GM12892 (cell line): Measurements from ENCODE around the gene TBC1D25.

ENCODE experiments used
- DNase-seq: peaks from one replicate; pipeline ENCODE4 v3.0.0; 2011; ENCODE audit not compliant: insufficient read length
- FAIRE-seq: peaks from 2 replicates; lab custom pipeline; 2011; peaks lifted over from hg19 to GRCh38; lab: Jason Lieb, UNC
- POLR2A ChIP-seq: IDR thresholded peaks from 2 replicates; pipeline ENCODE4 v1.6.1; 2011; ENCODE audit warnings: low read depth, low read length, control low read depth
- POLR2AphosphoS5 ChIP-seq: IDR thresholded peaks from 2 replicates; pipeline ENCODE4 v1.6.1; 2011; ENCODE audit warnings: low read depth, low read length, control low read depth
- TAF1 ChIP-seq: IDR thresholded peaks from 2 replicates; pipeline ENCODE4 v1.6.1; 2011; ENCODE audit warnings: low read depth, mild to moderate bottlenecking, control low read depth, low read length, borderline replicate concordance

TBC1D25 gene

GRCh38 chrX:48597353-48598264 lies 58.1 kb downstream of the TBC1D25 start, which contains the start of gene WDR13:
TSS of gene WDR13 (plus strand) at chrX:48597492. CDS start at chrX:48597997, 505 bp downstream.
- DNase-seq = peak; percentile 74
- TF ChIP-seq POLR2A = peak; percentile 54; the same call in 1 of the 2 replicates
- peak; percentile 59; the same call in 1 of the 2 replicates for TF ChIP-seq POLR2AphosphoS5
- TF ChIP-seq TAF1 = no peak
- FAIRE-seq = peak; percentile 98

GRCh38 chrX:48598614-48599013 lies 59.1 kb downstream of the TBC1D25 start:
- peak; percentile 48 for FAIRE-seq
- no peak for TF ChIP-seq POLR2A
- no peak for TF ChIP-seq TAF1
- TF ChIP-seq POLR2AphosphoS5 = no peak
- DNase-seq = no peak

GRCh38 chrX:48599341-48599740 lies 59.8 kb downstream of the TBC1D25 start:
- DNase-seq (no peak), FAIRE-seq (no peak)
- no peak for TF ChIP-seq POLR2A
- TF ChIP-seq POLR2AphosphoS5 = no peak
- TF ChIP-seq TAF1 = no peak

GRCh38 chrX:48600226-48600625 lies 60.7 kb downstream of the TBC1D25 start:
- FAIRE-seq = no peak
- TF ChIP-seq POLR2A = no peak
- no peak for TF ChIP-seq TAF1
- TF ChIP-seq POLR2AphosphoS5 = no peak
- DNase-seq = no peak

GRCh38 chrX:48601741-48602394 lies 62.4 kb downstream of the TBC1D25 start:
- no peak for TF ChIP-seq POLR2A
- TF ChIP-seq POLR2AphosphoS5 = no peak
- TF ChIP-seq TAF1 = no peak
- FAIRE-seq (no peak), DNase-seq (no peak)

GRCh38 chrX:48604701-48605100 lies 65.2 kb downstream of the TBC1D25 start:
- no peak for FAIRE-seq
- TF ChIP-seq TAF1 (no peak), POLR2AphosphoS5 (no peak), POLR2A (no peak)
- DNase-seq = no peak

- FAIRE-seq (no peak), DNase-seq (no peak)
- TF ChIP-seq POLR2AphosphoS5 = no peak
- no peak for TF ChIP-seq TAF1
- no peak for TF ChIP-seq POLR2A
Measured at GRCh38 chrX:48606091-48606490, 66.6 kb downstream of the TBC1D25 start.

- TF ChIP-seq TAF1 = no peak
- TF ChIP-seq POLR2AphosphoS5 = no peak
- no peak for TF ChIP-seq POLR2A
- FAIRE-seq (no peak), DNase-seq (no peak)
Measured at GRCh38 chrX:48611703-48612102, 72.2 kb downstream of the TBC1D25 start.
